HepG2 (cell line): ENCODE results near the gene MFN2. TPM values are rescaled to one million over a fixed set of nuclear protein-coding genes. Genes with fewer than 3 reads are reported as not detected.
"Not testable (repeated sequence)": the region's sequence is repeated elsewhere in the genome, so short reads cannot be mapped to it uniquely, and the experiment has no call there.

Experiments used
- ATAC-seq: fragments of 200-7000 bp; cut with Tn5 transposase; 3 replicates; pipeline ENCODE4 v1.9.1; 2020; ENCODE audit warnings: mild to moderate bottlenecking, moderate library complexity
- BruUV-seq: library from RNA; stranded (reverse); fragments of 400-500 nt; replicated peaks from 2 replicates; lab custom pipeline; 2021; lab: Mats Ljungman, UMichigan
- CTCF ChIA-PET: fragments of 300-600 bp; formaldehyde crosslinking; extraction: SDS; loops from one replicate; lab custom pipeline; 2021; ENCODE audit warnings: low total read pairs, inconsistent platforms, low intra/inter-chr PET ratio; lab: Yijun Ruan, JAX
- POLR2A ChIA-PET: fragments of 350-600 bp; sonication (Branson Sonifier 250); formaldehyde crosslinking; loops from one replicate; lab custom pipeline; 2020; ENCODE audit warnings: antibody characterized with exemption, inconsistent platforms; lab: Yijun Ruan, JAX
- DNase-seq: peaks from one replicate; pipeline ENCODE4 v3.0.0-alpha.2; 2015; ENCODE audit warnings: low spot score
- FAIRE-seq: peaks from 3 replicates; lab custom pipeline; 2011; peaks lifted over from hg19 to GRCh38; lab: Jason Lieb, UNC
- H2AFZ ChIP-seq: one replicate; pipeline ENCODE4 v1.6.1; 2011; ENCODE audit warnings: low read length, inconsistent platforms
- H3K27ac ChIP-seq: fragments of 300-600 bp; 3 replicates; pipeline ENCODE4 v1.8.0; 2011; ENCODE audit warnings: mixed run types, mild to moderate bottlenecking, mixed read lengths, low read length, inconsistent platforms; ENCODE audit not compliant: insufficient read depth; ENCODE audit errors: extremely low read length
- H3K27me3 ChIP-seq, 2 experiments: fragments of 200-600 bp in 1 of 2; 2 replicates in 1 of 2; 3 replicates in 1 of 2; pipeline versions ENCODE4 v1.6.0 to v1.8.0; 2011; ENCODE audit warnings: low read length in 2 of 2, mild to moderate bottlenecking in 2 of 2, moderate library complexity in 2 of 2, inconsistent platforms in 1 of 2; ENCODE audit not compliant: insufficient read depth in 2 of 2, control insufficient read depth in 1 of 2
- H3K36me3 ChIP-seq, 2 experiments: fragments of 200-600 bp in 1 of 2; replicated peaks in 1 of 2; 2 replicates in 1 of 2; 3 replicates in 1 of 2; pipeline versions ENCODE4 v1.5.1 to v1.8.0; 2011; ENCODE audit warnings: low read length in 2 of 2, inconsistent platforms in 1 of 2; ENCODE audit not compliant: insufficient read depth in 2 of 2, control insufficient read depth in 1 of 2
- H3K4me1 ChIP-seq: 2 replicates; pipeline ENCODE4 v1.5.1; 2012; ENCODE audit warnings: low read length, inconsistent platforms; ENCODE audit not compliant: insufficient read depth
- H3K4me2 ChIP-seq: 2 replicates; pipeline ENCODE4 v1.6.0; 2011; ENCODE audit warnings: low read depth, low read length, inconsistent platforms
- H3K4me3 ChIP-seq, 3 experiments: fragments of 200-600 bp in 1 of 3; sonication (generic), shearing (Covaris generic) in 1 of 3; replicated peaks in 1 of 3; 2 replicates each; pipeline ENCODE4 v1.5.1; 2011 to 2016; ENCODE audit warnings: low read length in 3 of 3, inconsistent platforms in 2 of 3, low read depth in 2 of 3, mild to moderate bottlenecking in 2 of 3, control low read depth in 1 of 3, mixed read lengths in 1 of 3; ENCODE audit not compliant: insufficient read depth in 1 of 3
- H3K79me2 ChIP-seq: one replicate; pipeline ENCODE4 v1.6.1; 2011; ENCODE audit warnings: low read length, inconsistent platforms; ENCODE audit not compliant: insufficient read depth
- H3K9ac ChIP-seq: 2 replicates; pipeline ENCODE4 v1.6.0; 2011; ENCODE audit warnings: mild to moderate bottlenecking, low read depth, low read length, inconsistent platforms; ENCODE audit not compliant: insufficient read depth
- H3K9me3 ChIP-seq: 2 replicates; pipeline ENCODE4 v1.5.1; 2012; ENCODE audit warnings: mild to moderate bottlenecking, low read length
- H4K20me1 ChIP-seq: 2 replicates; pipeline ENCODE4 v1.6.0; 2011; ENCODE audit warnings: inconsistent platforms, mild to moderate bottlenecking, low read length, moderate library complexity; ENCODE audit not compliant: insufficient read depth
- ATF6 ChIP-seq: sonication (generic); formaldehyde crosslinking; conservative IDR thresholded peaks from 2 replicates; pipeline ENCODE4 v1.4.0; 2020; ENCODE audit warnings: missing genetic modification reagents
- HNF4G ChIP-seq, 2 experiments: sonication (generic) in 1 of 2; formaldehyde crosslinking in 1 of 2; IDR thresholded peaks; 2 replicates each; pipeline versions ENCODE4 v1.4.0 to v1.6.1; 2011 to 2020; ENCODE audit warnings: borderline replicate concordance in 2 of 2, low read depth in 2 of 2, mild to moderate bottlenecking in 2 of 2, low read length in 1 of 2, missing genetic modification reagents in 1 of 2, moderate library complexity in 1 of 2
- TBX2 ChIP-seq: sonication (generic); formaldehyde crosslinking; IDR thresholded peaks from 2 replicates; pipeline ENCODE4 v1.5.0; 2020; ENCODE audit warnings: missing genetic modification reagents, mild to moderate bottlenecking, borderline replicate concordance
- ZNF17 ChIP-seq: sonication (generic); formaldehyde crosslinking; IDR thresholded peaks from 2 replicates; pipeline ENCODE4 v1.5.0; 2020; ENCODE audit warnings: mild to moderate bottlenecking, missing genetic modification reagents
- ZNF724P ChIP-seq: sonication (generic); formaldehyde crosslinking; IDR thresholded peaks from 2 replicates; pipeline ENCODE4 v1.8.0; 2022; ENCODE audit warnings: missing genetic modification reagents, borderline replicate concordance
- WGBS: methylation state at CpG from one replicate; pipeline ENCODE4 v1.1.6; 2017; ENCODE audit warnings: low lambda C conversion rate; 5-methylcytosine and 5-hydroxymethylcytosine counted together
- in situ Hi-C: cut with HindIII; loops from 2 replicates; pipeline ENCODE4 v1.10.0; 2017; ENCODE audit warnings: low pct_unique_long_range_greater_than_20kb; ENCODE audit not compliant: extremely low pct_ligation_motif_present
- intact Hi-C: fragments of 100-400 bp; cut with micrococcal nuclease; formaldehyde crosslinking; loops from one replicate; pipeline ENCODE4 v1.10.0; 2022; ENCODE audit not compliant: unreplicated experiment
- polyA plus RNA-seq, 8 experiments: library from polyadenylated mRNA; depleted of rRNA in 3 of 8; stranded (reverse) in 7 of 8; unstranded in 1 of 8; fragments of >200 nt; fragmentation: Illumina TruSeq in 4 of 8; extraction: Trizol in 4 of 8; gene quantifications; 2 replicates each; pipeline versions ENCODE4 v1.2.1 to v1.2.3, GENCODE V29; 2011 to 2016; ENCODE audit warnings: low read depth in 4 of 8, missing spikeins in 1 of 8, mixed read lengths in 1 of 8; ENCODE audit not compliant: insufficient read depth in 1 of 8
- total RNA-seq, 5 experiments: library from RNA; depleted of rRNA; stranded (reverse); fragments of >200 nt; fragmentation: Illumina TruSeq; extraction: Trizol; gene quantifications; 2 replicates each; pipeline ENCODE4 v1.2.3, GENCODE V29; 2016; ENCODE audit warnings: low read depth in 1 of 5

The MFN2 gene
- total and polyA plus RNA-seq, 2 of the 13 experiments (the other 11 are each of a cell fraction or from before 2014, with no cell fraction given): 38.7 to 60.9 TPM

GRCh38 chr1:12038356-12039163, 58.3 kb downstream of the MFN2 start:
- ATAC-seq (no peak), DNase-seq (no peak), FAIRE-seq (no peak)
- in situ Hi-C loops (no loop called here), intact Hi-C loops (no loop called here)
- no peak overlapping the region for H3K4me3 ChIP-seq
- no peaks in the 10 kb centered on the region for H3K36me3 ChIP-seq
- H3K4me1 ChIP-seq: peaks cover 23% of the 10 kb centered on the region
- CTCF ChIA-PET: no interaction called here
- no peaks in the 10 kb centered on the region for H3K79me2 ChIP-seq
- no peak overlapping the region for H2AFZ ChIP-seq
- H3K27ac ChIP-seq: no peak overlapping the region
- H3K27me3 ChIP-seq: peaks cover 2 to 11% of the 10 kb centered on the region in 2 experiments; a peak in 2 of 5 replicates
- no peaks in the 10 kb centered on the region for H4K20me1 ChIP-seq
- no peaks in the 10 kb centered on the region for H3K9me3 ChIP-seq
- no peak overlapping the region for H3K9ac ChIP-seq
- BruUV-seq: no TSS peak
- no peak overlapping the region for H3K4me2 ChIP-seq
- WGBS: 66% methylated on average over 15 of the region's 17 CpGs
- no peak for TF ChIP-seq ZNF17 (CRISPR knock-in tag)
- TF ChIP-seq HNF4G (IDR thresholded peaks at IDR 0.05; ENCODE audit: borderline replicate concordance, low read depth, low read length): no peak
- no peak for TF ChIP-seq HNF4G (CRISPR knock-in tag; IDR thresholded peaks at IDR 0.05; ENCODE audit: borderline replicate concordance, low read depth)
- POLR2A ChIA-PET: interaction anchor here (0.7 kb wide), 1 partner anchor 19 kb away, joined by 3 read pairs; the partner anchor contains the start of gene MIIP

- Histone ChIP-seq H4K20me1 (no peaks in the 10 kb centered on the region), H3K36me3 (no peaks in the 10 kb centered on the region), H3K9ac (no peak overlapping the region), H3K4me3 (no peak overlapping the region), H3K79me2 (no peaks in the 10 kb centered on the region), H2AFZ (no peak overlapping the region)
- in situ Hi-C loops: no loop called here
- 0% methylated on average over 2 of the region's 2 CpGs for WGBS
- FAIRE-seq (no peak), DNase-seq (no peak)
- BruUV-seq: no TSS peak
- CTCF ChIA-PET: no interaction called here
- TF ChIP-seq ATF6 (CRISPR knock-in tag) (no peak), ZNF724P (CRISPR knock-in tag) (no peak), TBX2 (CRISPR knock-in tag) (no peak)
- TF ChIP-seq, all 625 proteins: peak for 0
- POLR2A ChIA-PET: no interaction called here
- Histone ChIP-seq H3K9me3 (no peaks in the 10 kb centered on the region), H3K4me1 (peaks cover 20% of the 10 kb centered on the region), H3K27me3 (peaks cover 2 to 11% of the 10 kb centered on the region in 2 experiments; a peak in 2 of 5 replicates), H3K27ac (no peak overlapping the region), H3K4me2 (no peak overlapping the region)
- no peak for ATAC-seq
- intact Hi-C loops: no loop called here
These were observed 58.9 kb downstream of the MFN2 start for GRCh38 chr1:12039164-12039525.

- POLR2A ChIA-PET, BruUV-seq: not testable (repeated sequence)
These were observed 59.7 kb downstream of the MFN2 start for GRCh38 chr1:12039824-12040456.

More at GRCh38 chr1:12039824-12040456, 59.7 kb downstream of the MFN2 start:
- H3K4me3 ChIP-seq, H4K20me1 ChIP-seq, H2AFZ ChIP-seq, H3K9me3 ChIP-seq, H3K27ac ChIP-seq, ATAC-seq, H3K4me2 ChIP-seq, H3K79me2 ChIP-seq, intact Hi-C loops, DNase-seq, FAIRE-seq, CTCF ChIA-PET, in situ Hi-C loops, H3K36me3 ChIP-seq, H3K9ac ChIP-seq: not testable (repeated sequence)
- H3K4me1 ChIP-seq: peaks cover 20% of the 10 kb centered on the region
- WGBS: 54% methylated on average over 13 of the region's 13 CpGs
- H3K27me3 ChIP-seq: peaks cover 2 to 11% of the 10 kb centered on the region in 2 experiments; a peak in 2 of 5 replicates
